KMS-11 (cell line): ENCODE results near the gene TDG.

ENCODE experiments used
- H2AFZ ChIP-seq: fragments of 200-600 bp; sonication (generic); 2 replicates; pipeline ENCODE4 v1.6.1; 2016; ENCODE audit warnings: antibody characterized with exemption, mixed run types, low read depth
- H3K27ac ChIP-seq: fragments of 200-600 bp; sonication (generic); 2 replicates; pipeline ENCODE4 v1.6.1; 2016; ENCODE audit warnings: mild to moderate bottlenecking, mixed run types
- H3K27me3 ChIP-seq: fragments of 200-600 bp; sonication (generic); 2 replicates; pipeline ENCODE4 v1.6.1; 2017; ENCODE audit warnings: mild to moderate bottlenecking, low read depth, mixed run types, moderate library complexity; ENCODE audit not compliant: insufficient read depth
- H3K36me3 ChIP-seq: fragments of 200-600 bp; sonication (generic); 2 replicates; pipeline ENCODE4 v1.6.1; 2017; ENCODE audit warnings: mild to moderate bottlenecking, mixed run types; ENCODE audit not compliant: insufficient read depth
- H3K4me1 ChIP-seq: fragments of 200-600 bp; sonication (generic); 2 replicates; pipeline ENCODE4 v1.6.1; 2016; ENCODE audit warnings: mild to moderate bottlenecking, low read depth, mixed run types; ENCODE audit not compliant: poor library complexity, severe bottlenecking
- H3K4me2 ChIP-seq: fragments of 200-600 bp; sonication (generic); 2 replicates; pipeline ENCODE4 v1.7.0; 2016; ENCODE audit warnings: mild to moderate bottlenecking, mixed run types
- H3K4me3 ChIP-seq: fragments of 200-600 bp; sonication (generic); IDR thresholded peaks from 2 replicates; pipeline ENCODE4 v1.6.1; 2017; ENCODE audit warnings: low read depth, low read length, mixed read lengths; ENCODE audit not compliant: insufficient read depth
- H3K79me2 ChIP-seq: fragments of 200-600 bp; sonication (generic); 2 replicates; pipeline ENCODE4 v1.6.1; 2016; ENCODE audit warnings: low read depth, mixed run types; ENCODE audit not compliant: insufficient read depth
- H3K9ac ChIP-seq: fragments of 200-600 bp; sonication (generic); 2 replicates; pipeline ENCODE4 v1.6.1; 2016; ENCODE audit warnings: mild to moderate bottlenecking, mixed run types
- H4K20me1 ChIP-seq: fragments of 200-600 bp; sonication (generic); 2 replicates; pipeline ENCODE4 v1.6.1; 2016; ENCODE audit warnings: mild to moderate bottlenecking, mixed run types; ENCODE audit not compliant: insufficient read depth
- TF ChIP-seq, protein P1 (sequence below): fragments of 200-600 bp; sonication (generic); conservative IDR thresholded peaks from 2 replicates; pipeline ENCODE4 v1.6.1; 2017; ENCODE audit warnings: low read depth, mild to moderate bottlenecking, antibody characterized with exemption, low read length, moderate library complexity, mixed read lengths

TDG gene

DNA sequence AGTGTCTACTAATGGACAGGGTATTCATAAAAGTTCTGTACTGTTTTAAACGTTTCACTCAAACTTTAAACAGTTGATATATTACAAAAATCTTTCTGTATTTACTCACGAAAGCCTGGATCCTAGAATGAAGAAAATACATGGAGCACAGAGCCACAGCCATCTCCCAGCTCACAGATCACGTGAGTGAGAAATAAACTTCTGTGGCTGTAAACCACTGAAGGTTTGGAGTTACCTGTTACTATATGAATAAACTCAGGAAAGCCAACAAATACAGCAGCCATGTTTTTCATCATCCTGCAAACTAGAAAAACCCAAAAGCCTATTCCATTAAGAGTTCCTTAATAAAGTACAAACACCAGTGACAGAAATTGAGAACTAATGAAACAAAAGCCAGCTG lies 867 bp upstream of the TDG start:
- Histone ChIP-seq H2AFZ (peak overlapping the region; percentile 84), H3K4me1 (peaks cover 24% of the 10 kb centered on the region), H3K4me2 (peak overlapping the region; percentile 98), H3K27me3 (no peaks in the 10 kb centered on the region), H3K9ac (peak overlapping the region; percentile 89), H3K79me2 (peaks cover 54% of the 10 kb centered on the region), H3K27ac (peak overlapping the region; percentile 82; the same call in 1 of the 2 replicates), H3K36me3 (no peaks in the 10 kb centered on the region), H4K20me1 (no peaks in the 10 kb centered on the region), H3K4me3 (no peak overlapping the region)
- TF ChIP-seq, protein P1, sequence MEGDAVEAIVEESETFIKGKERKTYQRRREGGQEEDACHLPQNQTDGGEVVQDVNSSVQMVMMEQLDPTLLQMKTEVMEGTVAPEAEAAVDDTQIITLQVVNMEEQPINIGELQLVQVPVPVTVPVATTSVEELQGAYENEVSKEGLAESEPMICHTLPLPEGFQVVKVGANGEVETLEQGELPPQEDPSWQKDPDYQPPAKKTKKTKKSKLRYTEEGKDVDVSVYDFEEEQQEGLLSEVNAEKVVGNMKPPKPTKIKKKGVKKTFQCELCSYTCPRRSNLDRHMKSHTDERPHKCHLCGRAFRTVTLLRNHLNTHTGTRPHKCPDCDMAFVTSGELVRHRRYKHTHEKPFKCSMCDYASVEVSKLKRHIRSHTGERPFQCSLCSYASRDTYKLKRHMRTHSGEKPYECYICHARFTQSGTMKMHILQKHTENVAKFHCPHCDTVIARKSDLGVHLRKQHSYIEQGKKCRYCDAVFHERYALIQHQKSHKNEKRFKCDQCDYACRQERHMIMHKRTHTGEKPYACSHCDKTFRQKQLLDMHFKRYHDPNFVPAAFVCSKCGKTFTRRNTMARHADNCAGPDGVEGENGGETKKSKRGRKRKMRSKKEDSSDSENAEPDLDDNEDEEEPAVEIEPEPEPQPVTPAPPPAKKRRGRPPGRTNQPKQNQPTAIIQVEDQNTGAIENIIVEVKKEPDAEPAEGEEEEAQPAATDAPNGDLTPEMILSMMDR, result no peak

DNA sequence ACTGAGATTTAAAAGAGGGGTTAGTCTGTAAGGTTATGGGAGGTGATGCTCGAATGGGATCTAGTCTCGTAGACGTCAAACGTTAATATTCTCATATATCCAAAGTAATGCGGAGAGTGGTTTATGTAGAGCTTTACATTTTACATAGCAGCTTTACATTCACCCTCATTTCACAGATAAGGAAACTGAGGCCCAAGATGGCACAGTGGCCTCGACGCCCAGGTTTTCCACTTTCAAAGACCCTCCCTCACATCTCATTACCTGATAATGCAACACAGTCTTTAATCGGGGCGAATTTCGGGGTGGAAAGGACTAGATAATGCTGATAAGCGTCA lies 450 bp upstream of the TDG start:
- Histone ChIP-seq H3K4me3 (no peak overlapping the region), H3K79me2 (peaks cover 58% of the 10 kb centered on the region), H3K4me1 (peaks cover 24% of the 10 kb centered on the region), H3K27me3 (no peaks in the 10 kb centered on the region), H3K4me2 (peak overlapping the region; percentile 98), H4K20me1 (no peaks in the 10 kb centered on the region; the same call in 1 of the 2 replicates), H3K27ac (peak overlapping the region; percentile 82; the same call in 1 of the 2 replicates), H3K36me3 (no peaks in the 10 kb centered on the region), H2AFZ (peak overlapping the region; percentile 84), H3K9ac (peak overlapping the region; percentile 89)
- TF ChIP-seq, protein P1, result no peak

DNA sequence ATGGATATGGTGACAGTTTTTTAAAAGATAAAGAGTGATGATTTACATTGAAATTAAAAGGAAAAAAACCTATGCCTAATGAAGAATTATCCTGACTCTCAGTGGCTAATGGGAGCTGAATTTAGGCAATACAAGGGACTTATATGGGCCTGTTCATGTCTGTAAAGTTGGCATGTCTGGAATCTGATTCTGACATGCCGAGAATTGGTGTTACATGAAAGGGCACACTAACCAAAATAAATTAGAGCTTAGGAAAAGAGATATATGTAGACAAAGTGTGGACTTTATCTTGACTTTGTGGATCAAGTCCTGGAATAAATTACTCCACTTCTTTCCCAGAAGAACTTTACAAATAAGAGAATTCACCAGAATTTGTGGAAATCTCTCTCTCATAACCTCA lies 1.1 kb downstream of the TDG start:
- Histone ChIP-seq H3K36me3 (no peaks in the 10 kb centered on the region), H3K9ac (peak overlapping the region; percentile 89; the same call in 1 of the 2 replicates), H3K79me2 (peaks cover 73% of the 10 kb centered on the region), H3K4me3 (no peak overlapping the region), H3K4me1 (peaks cover 24% of the 10 kb centered on the region), H2AFZ (no peak overlapping the region), H3K27ac (peak overlapping the region; percentile 82; the same call in 1 of the 2 replicates), H4K20me1 (peaks cover 4% of the 10 kb centered on the region; the same call in 1 of the 2 replicates), H3K4me2 (peak overlapping the region; percentile 91), H3K27me3 (no peaks in the 10 kb centered on the region)
- TF ChIP-seq, protein P1, result no peak

DNA sequence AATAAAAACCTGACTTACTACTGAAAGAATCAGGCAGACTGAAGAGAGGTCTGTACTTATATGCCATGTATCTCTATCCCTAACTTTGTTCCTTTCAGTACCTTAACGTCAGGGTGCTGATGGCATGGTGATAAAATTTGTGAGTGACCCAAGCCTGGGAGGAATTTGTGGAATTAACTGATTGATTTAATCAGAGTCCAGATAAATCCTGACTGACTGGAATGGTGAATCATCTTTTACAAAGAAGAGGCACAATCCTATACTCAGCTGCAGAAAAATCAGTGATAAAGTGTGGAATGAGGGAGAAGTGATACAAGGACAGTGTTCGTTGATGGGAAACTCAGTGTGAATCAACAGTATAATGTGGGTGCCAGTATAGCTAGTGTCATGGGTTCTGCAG lies 3.7 kb downstream of the TDG start:
- Histone ChIP-seq H3K4me2 (no peak overlapping the region), H3K4me1 (peaks cover 22% of the 10 kb centered on the region), H3K9ac (no peak overlapping the region), H3K27me3 (no peaks in the 10 kb centered on the region), H4K20me1 (peaks cover 11% of the 10 kb centered on the region; the same call in 1 of the 2 replicates), H3K27ac (no peak overlapping the region), H2AFZ (no peak overlapping the region), H3K4me3 (no peak overlapping the region), H3K79me2 (peaks cover 96% of the 10 kb centered on the region), H3K36me3 (no peaks in the 10 kb centered on the region)
- TF ChIP-seq, protein P1, result no peak
